ENCODE measurements around the gene CYB5R4. TPM values are rescaled to one million over a fixed set of nuclear protein-coding genes. Genes with fewer than 3 reads are reported as not detected.

Gene CYB5R4
- total RNA-seq, 6 experiments from 2014 or later: 11.6 to 18.6 (median 16.2) TPM

DNA sequence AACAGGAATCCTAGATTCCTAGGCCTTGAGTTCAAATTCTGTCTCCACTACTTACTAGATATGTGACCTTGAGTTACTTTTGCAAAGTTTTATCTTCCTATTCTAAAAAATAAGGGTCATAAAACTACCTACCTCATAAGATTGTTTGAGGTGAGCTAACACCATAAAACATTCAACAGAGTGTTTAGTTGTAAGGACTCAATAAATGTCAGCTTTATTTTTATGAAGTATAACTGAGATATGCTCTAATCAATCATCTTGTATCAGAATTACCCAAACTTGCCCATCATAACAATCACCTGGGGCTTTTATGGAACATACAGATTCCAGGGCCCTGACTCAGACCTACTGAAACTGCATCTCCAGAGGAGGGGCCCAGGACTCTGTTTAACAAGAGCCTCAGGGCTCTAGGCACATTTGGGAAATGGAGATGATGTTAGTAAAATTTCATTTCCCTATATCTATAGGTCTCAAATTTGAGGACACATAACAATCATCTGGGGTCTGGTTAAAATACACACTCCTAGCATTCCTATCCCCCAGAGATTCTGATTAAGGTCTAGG, 138.6 kb downstream of the CYB5R4 start:
- H3K4me3 Mint-ChIP-seq: no peak overlapping the region
- DNase-seq: no peak
- no peak overlapping the region for H3K27ac Mint-ChIP-seq
- no peaks in the 10 kb centered on the region for H3K36me3 Mint-ChIP-seq (ENCODE audit: low read depth)
- peaks cover 3% of the 10 kb centered on the region for H3K27me3 Mint-ChIP-seq (ENCODE audit: insufficient read depth)
- H3K4me1 Mint-ChIP-seq (ENCODE audit: low read depth): no peaks in the 10 kb centered on the region
- TF ChIP-seq, protein P1, sequence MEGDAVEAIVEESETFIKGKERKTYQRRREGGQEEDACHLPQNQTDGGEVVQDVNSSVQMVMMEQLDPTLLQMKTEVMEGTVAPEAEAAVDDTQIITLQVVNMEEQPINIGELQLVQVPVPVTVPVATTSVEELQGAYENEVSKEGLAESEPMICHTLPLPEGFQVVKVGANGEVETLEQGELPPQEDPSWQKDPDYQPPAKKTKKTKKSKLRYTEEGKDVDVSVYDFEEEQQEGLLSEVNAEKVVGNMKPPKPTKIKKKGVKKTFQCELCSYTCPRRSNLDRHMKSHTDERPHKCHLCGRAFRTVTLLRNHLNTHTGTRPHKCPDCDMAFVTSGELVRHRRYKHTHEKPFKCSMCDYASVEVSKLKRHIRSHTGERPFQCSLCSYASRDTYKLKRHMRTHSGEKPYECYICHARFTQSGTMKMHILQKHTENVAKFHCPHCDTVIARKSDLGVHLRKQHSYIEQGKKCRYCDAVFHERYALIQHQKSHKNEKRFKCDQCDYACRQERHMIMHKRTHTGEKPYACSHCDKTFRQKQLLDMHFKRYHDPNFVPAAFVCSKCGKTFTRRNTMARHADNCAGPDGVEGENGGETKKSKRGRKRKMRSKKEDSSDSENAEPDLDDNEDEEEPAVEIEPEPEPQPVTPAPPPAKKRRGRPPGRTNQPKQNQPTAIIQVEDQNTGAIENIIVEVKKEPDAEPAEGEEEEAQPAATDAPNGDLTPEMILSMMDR (IDR thresholded peaks at IDR 0.05): no peak
- H3K9me3 Mint-ChIP-seq: peaks cover 5% of the 10 kb centered on the region; the same call in 1 of the 2 replicates

DNA sequence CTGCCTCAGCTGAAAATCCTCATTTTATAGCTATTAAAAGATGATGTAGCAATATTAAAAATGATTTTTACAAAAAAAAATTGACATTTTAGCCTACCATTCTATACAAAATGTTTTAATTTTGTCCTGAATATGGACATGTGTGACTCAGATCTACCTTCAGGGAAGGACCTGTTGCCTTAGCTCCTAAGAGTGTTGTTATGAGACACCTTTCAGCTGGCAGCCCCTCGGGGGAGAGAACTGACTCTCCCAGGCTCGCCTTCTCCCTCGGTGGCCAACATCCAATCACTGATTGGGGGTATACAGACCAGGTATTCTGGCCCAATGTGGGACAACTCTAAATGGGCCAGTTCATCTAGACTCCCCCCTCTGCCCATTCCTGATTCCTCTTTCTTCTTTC, 141.6 kb downstream of the CYB5R4 start:
- H3K27ac Mint-ChIP-seq: no peak overlapping the region
- no peaks in the 10 kb centered on the region for H3K36me3 Mint-ChIP-seq (ENCODE audit: low read depth)
- peaks cover 7% of the 10 kb centered on the region for H3K27me3 Mint-ChIP-seq (ENCODE audit: insufficient read depth)
- no peak overlapping the region for H3K4me3 Mint-ChIP-seq
- TF ChIP-seq, protein P1 (IDR thresholded peaks at IDR 0.05): no peak
- H3K9me3 Mint-ChIP-seq: peaks cover 5% of the 10 kb centered on the region; the same call in 1 of the 2 replicates
- H3K4me1 Mint-ChIP-seq (ENCODE audit: low read depth): no peaks in the 10 kb centered on the region
- no peak for DNase-seq

DNA sequence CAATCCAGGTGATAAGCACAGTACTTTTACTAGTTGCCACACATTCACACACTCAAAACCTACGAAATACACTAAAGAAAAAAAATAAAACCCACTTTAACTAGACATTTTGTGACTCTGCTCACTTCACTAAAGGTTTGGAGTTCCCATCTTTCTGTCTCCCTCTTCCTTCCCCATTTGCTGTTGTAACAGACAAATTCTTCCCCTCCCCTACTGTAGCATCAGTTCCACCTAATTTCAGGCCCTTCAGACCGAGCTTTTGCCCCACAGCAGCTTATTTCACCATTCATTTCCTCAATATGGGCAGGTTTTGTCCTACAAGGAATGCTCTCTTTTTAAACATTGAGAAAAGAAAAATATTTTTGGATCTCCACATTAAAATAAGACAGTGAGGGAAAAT, 142.7 kb downstream of the CYB5R4 start:
- no peak overlapping the region for H3K4me3 Mint-ChIP-seq
- no peak for DNase-seq
- H3K4me1 Mint-ChIP-seq (ENCODE audit: low read depth): no peaks in the 10 kb centered on the region
- TF ChIP-seq, protein P1 (IDR thresholded peaks at IDR 0.05): no peak
- H3K27ac Mint-ChIP-seq: no peak overlapping the region
- peaks cover 7% of the 10 kb centered on the region for H3K27me3 Mint-ChIP-seq (ENCODE audit: insufficient read depth)
- peaks cover 2% of the 10 kb centered on the region; the same call in 1 of the 2 replicates for H3K9me3 Mint-ChIP-seq
- H3K36me3 Mint-ChIP-seq (ENCODE audit: low read depth): no peaks in the 10 kb centered on the region

DNA sequence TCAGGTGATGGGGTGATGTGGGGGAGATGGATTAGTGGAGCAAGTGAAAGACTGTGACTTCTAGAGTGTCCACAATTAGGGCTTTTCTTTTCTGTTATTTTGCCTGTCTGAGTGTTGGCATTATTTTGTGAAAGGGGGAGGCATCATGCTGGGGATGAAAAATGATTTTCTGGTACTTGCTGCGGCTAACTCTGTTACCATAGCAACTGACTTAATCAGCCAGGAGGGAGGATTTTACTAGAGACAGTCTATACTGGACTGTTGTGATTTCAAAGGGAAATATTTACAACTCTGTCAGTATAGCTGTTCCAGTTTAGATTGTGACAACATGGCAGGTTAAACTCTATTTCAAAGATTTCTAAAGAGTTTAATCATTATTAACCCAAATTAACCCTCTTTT, 143.6 kb downstream of the CYB5R4 start:
- DNase-seq: no peak
- TF ChIP-seq, protein P1 (IDR thresholded peaks at IDR 0.05): no peak
- no peaks in the 10 kb centered on the region for H3K9me3 Mint-ChIP-seq
- H3K27me3 Mint-ChIP-seq (ENCODE audit: insufficient read depth): peaks cover 7% of the 10 kb centered on the region
- no peaks in the 10 kb centered on the region for H3K36me3 Mint-ChIP-seq (ENCODE audit: low read depth)
- no peaks in the 10 kb centered on the region for H3K4me1 Mint-ChIP-seq (ENCODE audit: low read depth)
- no peak overlapping the region for H3K4me3 Mint-ChIP-seq
- H3K27ac Mint-ChIP-seq: no peak overlapping the region

DNA sequence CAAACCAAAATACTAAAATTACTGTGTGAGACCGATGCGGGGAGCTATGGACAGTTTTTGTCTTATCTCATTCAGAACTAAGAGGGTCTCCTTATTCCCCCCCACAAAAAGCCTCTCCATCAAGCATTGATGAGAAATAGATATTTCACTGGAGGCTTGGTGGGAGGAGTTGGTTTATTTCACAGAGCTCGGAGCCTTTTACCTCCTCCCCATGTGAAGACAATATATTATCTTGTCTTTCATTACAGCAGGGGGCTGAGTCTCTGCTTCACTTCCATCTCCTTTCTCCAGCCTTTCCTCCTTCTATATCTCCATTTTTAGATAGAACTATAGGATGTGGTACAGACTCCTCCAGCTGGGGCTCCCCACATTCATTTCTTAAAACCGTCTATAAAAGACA, 144.2 kb downstream of the CYB5R4 start:
- H3K27me3 Mint-ChIP-seq (ENCODE audit: insufficient read depth): peaks cover 7% of the 10 kb centered on the region
- no peaks in the 10 kb centered on the region for H3K36me3 Mint-ChIP-seq (ENCODE audit: low read depth)
- H3K4me1 Mint-ChIP-seq (ENCODE audit: low read depth): no peaks in the 10 kb centered on the region
- TF ChIP-seq, protein P1 (IDR thresholded peaks at IDR 0.05): no peak
- H3K9me3 Mint-ChIP-seq: no peaks in the 10 kb centered on the region
- DNase-seq: no peak
- no peak overlapping the region for H3K27ac Mint-ChIP-seq
- H3K4me3 Mint-ChIP-seq: no peak overlapping the region
